NCI-H1694 treated with DMSO at 0.1 percent for 48 hours (cell line): ENCODE data around the gene TMEM167A.

ENCODE experiments used
- DNase-seq: peaks from one replicate; lab custom pipeline; 2025; lab: John Stamatoyannopoulos, UW

The TMEM167A gene

DNA sequence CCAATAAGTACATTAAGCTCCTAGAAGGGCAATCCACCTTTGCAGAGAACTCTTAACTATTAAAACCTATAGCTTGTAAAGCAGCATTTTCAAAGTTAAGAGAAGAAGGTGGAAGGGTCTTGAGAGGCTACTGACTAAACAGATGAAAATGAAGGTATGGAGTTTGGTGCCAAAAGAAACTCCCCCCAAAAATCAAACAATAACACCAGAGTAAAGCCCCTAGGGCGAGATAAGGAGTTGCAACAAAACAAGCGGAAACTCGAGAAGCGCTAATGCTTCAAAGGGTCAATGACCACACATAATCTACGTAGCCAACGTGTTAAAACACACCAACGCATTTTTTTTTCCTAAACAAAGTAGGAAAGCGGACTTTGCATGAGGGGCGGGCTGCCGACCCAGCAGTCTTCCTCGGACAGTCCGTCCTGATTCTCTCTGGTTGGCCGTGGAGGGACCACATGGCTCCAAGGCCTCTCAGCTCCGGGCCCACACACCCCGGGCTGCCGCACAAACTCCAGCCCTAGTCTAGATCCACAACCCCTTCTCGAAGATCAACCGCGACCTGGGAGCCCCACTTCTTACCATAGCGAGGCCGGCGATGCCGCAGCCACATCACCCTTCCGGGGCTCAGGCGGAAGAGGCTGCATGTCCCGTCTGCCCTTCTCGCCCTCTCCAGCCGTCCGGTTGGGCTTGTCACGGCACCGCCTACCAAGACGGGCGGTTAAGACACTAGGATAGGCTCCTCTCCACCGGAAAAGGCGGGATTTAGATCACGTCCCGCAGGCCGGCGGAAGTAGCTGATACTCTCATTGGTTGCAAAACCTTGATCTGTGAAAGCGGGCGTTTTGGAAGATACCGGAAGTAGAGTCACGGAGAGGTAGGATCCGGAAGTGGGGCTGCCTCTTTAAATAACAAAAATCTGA, at the start of gene TMEM167A, which contains the start of gene XRCC4:
TMEM167A (minus strand) TSS at position 653 of the 920 bp plus-strand sequence; CDS start at position 582, 71 bp downstream.
XRCC4 (plus strand) TSS at position 806 of the 920 bp plus-strand sequence. CDS start 27,373 bp downstream, outside the sequence.
- peak; percentile 95 for DNase-seq

GRCh38 chr5:83126501-83126900, 49.3 kb upstream of the TMEM167A start:
- DNase-seq, result no peak

DNA sequence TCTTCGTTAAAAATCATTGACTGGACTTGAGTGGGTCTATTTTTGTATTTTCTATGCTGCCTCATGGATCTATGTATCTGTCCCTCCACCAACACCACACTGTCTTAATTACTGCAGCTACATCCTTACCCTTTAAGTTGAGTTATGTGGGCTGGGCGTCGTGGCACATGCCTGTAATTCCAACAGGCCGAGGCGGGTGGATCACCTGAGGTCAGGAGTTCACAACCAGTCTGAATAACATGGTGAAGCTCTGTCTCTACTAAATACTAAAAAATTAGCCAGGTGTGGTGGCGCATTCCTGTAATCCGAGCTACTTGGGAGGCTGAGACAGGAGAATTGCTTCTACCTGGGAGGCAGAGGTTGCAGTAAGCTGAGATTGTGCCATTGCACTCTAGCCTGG, 48.4 kb upstream of the TMEM167A start:
- DNase-seq, result no peak

GRCh38 chr5:83124593-83124992, 47.4 kb upstream of the TMEM167A start:
- DNase-seq, result no peak

DNA sequence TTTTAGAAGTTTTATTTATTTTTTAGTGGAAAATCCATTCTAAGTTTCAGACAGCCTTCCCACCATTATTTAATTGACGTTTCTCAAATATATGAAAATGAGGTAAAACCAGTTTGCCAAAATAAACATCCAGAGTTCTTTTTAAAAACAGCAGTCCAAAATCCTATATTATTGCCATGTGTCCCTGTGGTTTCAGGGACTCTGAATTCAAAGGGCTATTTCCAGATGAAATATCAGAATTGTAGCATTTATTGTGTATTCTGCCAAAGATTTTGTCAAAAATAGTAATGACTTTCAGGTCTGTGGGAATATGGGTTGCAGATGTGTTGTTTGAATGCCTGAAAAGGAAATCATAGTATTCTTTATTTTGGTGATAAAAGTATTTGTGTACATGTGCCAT, 41.8 kb upstream of the TMEM167A start:
- no peak for DNase-seq

GRCh38 chr5:83118471-83118870, 41.3 kb upstream of the TMEM167A start:
- DNase-seq, result no peak

- DNase-seq, result no peak
These were observed 38.6 kb upstream of the TMEM167A start for GRCh38 chr5:83115816-83116215.

- DNase-seq, result no peak
These were observed 32.2 kb upstream of the TMEM167A start for GRCh38 chr5:83109380-83109779.

GRCh38 chr5:83107692-83108420, 30.7 kb upstream of the TMEM167A start:
- no peak for DNase-seq

- DNase-seq, result no peak
These were observed 26.8 kb upstream of the TMEM167A start for GRCh38 chr5:83104021-83104420.

GRCh38 chr5:83102364-83102980, 25.3 kb upstream of the TMEM167A start:
- no peak for DNase-seq

DNA sequence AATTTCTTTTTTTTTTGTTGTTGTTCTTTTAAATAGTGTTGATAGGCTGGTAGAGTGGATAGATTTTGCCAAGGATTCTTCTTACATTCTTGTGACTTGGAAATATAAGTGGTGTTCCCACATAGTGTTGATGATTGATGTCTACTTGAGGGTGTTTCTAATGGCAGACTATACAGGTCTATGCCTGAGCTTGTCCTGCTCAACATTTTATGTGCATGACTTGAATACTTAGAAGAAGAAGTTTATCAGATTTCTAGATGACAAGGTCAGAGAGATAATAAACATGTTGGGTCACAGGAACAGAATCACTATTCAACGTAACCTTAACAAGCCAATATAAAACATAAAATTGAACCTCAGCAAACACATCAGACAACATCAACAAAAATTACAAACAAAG, 24.3 kb upstream of the TMEM167A start:
- no peak for DNase-seq

DNA sequence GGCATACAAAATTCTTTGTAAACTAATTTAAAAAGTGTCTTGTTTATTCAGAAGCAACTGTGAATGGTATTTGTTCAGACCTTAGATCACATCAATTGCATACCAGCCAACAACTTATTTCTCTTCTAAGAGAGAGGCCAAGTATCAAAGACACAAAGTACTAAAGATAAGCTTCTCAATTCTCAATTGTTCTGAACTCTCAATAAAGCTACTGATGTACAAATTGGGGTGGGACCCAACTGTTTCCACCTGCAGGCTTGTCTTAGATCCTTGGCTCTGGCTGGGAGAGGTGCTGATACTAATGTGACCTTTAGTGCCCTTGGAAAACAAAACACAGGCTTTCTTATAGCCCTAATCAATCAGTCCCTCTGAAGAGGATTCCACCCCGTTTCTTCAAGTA, 22.3 kb upstream of the TMEM167A start:
- no peak for DNase-seq

- DNase-seq, result no peak
These were observed 21.8 kb upstream of the TMEM167A start for GRCh38 chr5:83099001-83099400.

DNA sequence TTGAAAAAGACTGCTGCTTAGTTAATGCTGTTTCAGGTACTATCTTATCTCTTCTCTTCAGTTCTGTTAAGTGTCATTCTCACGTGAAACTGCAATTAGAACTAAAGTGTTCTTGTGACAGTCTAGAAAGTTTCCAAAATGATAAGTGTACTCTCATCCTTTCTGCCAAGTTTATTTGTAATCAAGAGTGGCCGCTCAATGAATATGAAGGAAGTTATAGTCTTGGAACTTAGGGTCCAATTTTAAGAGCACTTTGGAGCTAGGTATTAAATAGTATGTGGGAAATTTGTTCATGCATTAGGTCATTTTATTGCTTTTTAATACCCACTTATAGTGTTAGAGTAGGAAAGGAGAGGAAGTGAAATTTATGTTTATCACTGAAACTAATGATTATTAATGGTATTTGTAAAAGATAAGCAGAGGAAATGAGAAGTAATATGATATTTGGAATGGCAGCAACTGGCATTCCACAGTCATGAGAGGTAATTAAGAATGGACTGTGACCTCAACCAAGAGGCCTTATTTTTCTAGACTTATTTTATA, 20.6 kb upstream of the TMEM167A start:
- DNase-seq, result no peak

- DNase-seq, result no peak
These were observed 19.6 kb upstream of the TMEM167A start for GRCh38 chr5:83096660-83097339.

GRCh38 chr5:83095957-83096539, 18.9 kb upstream of the TMEM167A start:
- DNase-seq, result no peak

- no peak for DNase-seq
These were observed 18.2 kb upstream of the TMEM167A start for GRCh38 chr5:83095163-83095956.

- no peak for DNase-seq
These were observed 16.5 kb upstream of the TMEM167A start for GRCh38 chr5:83093692-83094091.

DNA sequence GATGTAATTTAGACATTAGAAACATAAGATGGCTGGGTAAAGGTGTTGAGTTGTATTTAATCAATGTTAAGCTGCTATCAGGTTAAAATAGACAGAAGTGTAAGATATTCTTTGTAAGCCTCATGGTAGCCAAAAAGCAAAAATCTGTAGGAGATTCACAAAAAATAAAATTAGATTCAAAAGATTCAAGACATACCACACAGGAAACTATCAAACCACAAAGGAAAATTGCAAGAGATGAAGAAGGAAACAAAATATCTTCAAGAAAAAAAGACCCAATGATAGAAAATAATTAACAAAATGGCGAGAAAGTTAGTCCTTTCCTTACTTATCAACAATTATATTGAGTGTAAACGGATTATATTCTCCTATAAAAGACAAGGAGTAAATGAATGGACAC, 15.4 kb upstream of the TMEM167A start:
- DNase-seq, result no peak
